Testis (tissue), 2 donors: Measurements from ENCODE around the gene C1S.

Experiments used
- CTCF ChIP-seq, 3 experiments: fragments of 450-650 bp in 2 of 3; fragments of 200-600 bp in 1 of 3; sonication (generic) in 1 of 3; IDR thresholded peaks; one replicate each; pipeline ENCODE4 v1.5.1; 2016 to 2019; ENCODE audit warnings: antibody characterized with exemption in 3 of 3, mild to moderate bottlenecking in 2 of 3, moderate library complexity in 1 of 3
- POLR2A ChIP-seq: fragments of 450-650 bp; IDR thresholded peaks from one replicate; pipeline ENCODE4 v1.6.1; 2017; ENCODE audit warnings: antibody characterized with exemption, mild to moderate bottlenecking, moderate library complexity

GRCh38 chr12:7042842-7043241 lies 17.7 kb upstream of the C1S start:
- TF ChIP-seq CTCF (IDR thresholded peaks at IDR 0.05) (peak; percentile 12 to 23 (median 22)), POLR2A (no peak)
